Middle frontal gyrus (tissue), 1 donor: ENCODE data around the gene SYNDIG1.
A peak's percentile ranks its signal among the peaks of the same experiment; 100 is the strongest.

Experiments
- DNase-seq: peaks from one replicate; pipeline ENCODE4 v3.0.0-alpha.2; 2015; ENCODE audit warnings: low spot score; ENCODE audit errors: extremely low spot score

The SYNDIG1 gene

DNA sequence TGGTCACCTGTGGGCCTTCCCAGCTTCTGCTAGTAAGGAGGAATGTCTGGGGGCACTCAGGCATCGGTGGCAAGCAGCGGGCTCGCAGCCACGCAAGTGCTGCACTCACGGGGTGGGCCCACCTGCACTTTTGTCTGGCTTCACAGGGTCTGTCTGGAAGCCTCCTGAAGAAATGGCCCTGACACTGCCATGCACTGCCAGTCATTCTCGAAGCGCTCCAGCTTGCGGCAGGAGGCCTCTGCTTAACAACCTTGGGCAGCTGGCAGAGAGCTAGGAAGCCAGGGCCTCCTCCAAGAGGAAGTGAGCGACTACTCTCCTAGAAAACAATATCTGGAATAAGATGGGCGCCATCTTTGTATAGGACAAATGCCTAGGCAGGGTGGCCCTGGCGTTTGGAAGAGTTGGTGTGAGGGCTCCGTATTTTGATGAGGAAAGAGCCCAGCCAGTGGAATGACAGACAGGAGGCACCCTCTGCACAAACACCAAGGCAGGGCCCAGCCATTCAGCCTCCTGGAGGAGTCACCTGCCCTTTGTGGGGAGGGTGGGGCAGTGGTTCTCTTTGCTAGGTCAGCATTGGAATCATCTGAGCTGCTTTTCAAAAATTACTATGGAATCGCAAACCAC is 113.9 kb downstream of the SYNDIG1 start:
- DNase-seq = no peak

- DNase-seq = no peak
Measured at GRCh38 chr20:24584078-24584477, 114.6 kb downstream of the SYNDIG1 start.

- DNase-seq = no peak
Measured at GRCh38 chr20:24584538-24585356, 115.3 kb downstream of the SYNDIG1 start.

- DNase-seq = no peak
Measured at GRCh38 chr20:24585796-24586522, 116.5 kb downstream of the SYNDIG1 start.

DNA sequence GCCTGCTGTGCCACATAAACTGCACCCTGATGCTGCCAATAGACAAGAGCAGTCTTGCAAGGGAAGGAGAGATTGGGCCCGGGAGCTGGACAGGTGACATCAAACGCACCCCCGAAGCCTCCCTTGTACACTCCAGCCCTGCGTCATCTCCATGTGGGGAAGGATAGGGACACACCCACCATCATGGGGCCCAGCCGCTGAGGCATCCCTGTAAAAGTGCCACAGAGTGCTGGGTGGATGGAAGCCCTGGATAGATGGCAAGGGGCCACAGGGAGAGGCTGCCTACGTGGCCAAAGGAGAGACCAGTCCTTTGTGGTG is 117.1 kb downstream of the SYNDIG1 start:
- no peak for DNase-seq

- DNase-seq = peak; percentile 50
Measured at GRCh38 chr20:24587384-24588046, 118.1 kb downstream of the SYNDIG1 start.

GRCh38 chr20:24588047-24588635 is 118.7 kb downstream of the SYNDIG1 start:
- no peak for DNase-seq

DNA sequence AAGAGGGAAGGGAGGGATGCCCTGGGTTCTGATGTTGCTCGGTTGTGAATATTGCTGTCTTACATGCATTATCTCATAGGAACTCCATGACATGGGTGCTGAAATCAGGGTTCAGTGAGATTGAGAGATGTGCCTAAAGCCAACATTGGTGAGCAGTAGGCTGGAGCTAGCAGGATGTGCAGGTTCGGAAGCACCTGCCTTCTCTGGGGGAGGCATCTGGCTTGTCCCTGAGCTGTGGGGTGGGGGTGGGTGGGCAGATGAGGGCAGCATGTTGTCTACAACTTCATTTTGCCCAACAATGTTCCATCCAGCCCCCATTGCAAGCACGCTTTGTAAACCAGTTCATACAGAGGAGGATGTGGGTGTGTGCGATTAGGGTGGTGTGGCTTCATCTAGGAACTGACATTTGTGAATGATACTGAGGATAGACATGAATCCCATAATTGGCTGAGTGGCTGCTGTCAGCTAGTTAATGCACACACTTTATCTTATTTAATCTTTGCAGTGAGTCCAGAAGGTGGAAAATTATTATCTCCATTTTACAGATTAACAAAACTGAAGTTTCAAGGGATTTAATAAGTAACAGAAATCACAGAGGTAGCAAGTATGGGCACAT is 119.4 kb downstream of the SYNDIG1 start:
- DNase-seq = no peak

GRCh38 chr20:24589381-24589780 is 120.0 kb downstream of the SYNDIG1 start:
- DNase-seq = no peak

- no peak for DNase-seq
Measured at GRCh38 chr20:24589815-24590177, 120.4 kb downstream of the SYNDIG1 start.

DNA sequence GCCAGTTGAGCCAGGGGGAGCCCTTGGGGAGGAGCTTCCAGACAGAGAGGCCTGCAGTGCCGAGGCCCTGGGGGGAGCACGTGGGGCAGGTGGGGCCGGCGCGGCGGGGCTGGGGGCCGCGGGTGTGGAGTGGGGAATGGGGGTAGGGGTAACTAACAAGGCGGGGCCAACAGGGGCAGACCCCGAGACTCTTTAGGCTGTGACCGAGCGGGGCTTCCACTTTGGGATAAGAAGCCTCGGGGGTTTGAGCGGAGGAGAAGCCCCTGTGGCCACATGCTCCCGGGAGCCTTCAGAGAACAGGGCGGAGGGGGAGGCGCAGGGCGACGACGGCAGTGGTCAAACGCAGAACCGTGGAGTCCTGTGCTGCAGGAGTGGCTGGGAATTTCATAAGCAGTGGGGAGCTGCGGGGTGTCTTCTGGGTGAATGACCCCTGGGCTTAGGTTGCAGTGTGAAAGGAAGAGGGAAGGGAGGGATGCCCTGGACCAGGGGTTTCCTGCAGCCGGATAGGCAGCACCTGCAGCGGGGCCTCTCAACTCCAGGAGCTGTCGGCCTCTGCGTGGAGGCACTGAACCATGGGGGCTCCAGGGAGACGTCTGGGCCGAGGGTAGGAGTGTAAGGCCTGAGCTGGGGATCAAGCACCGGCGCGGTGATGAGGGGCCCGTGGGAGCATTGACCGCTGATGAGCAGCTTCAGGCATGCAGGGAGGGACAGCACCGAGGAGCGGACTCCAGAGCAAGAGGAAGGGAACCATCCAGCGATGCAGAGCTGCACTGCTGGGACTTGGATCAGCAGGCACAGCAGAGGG is 121.0 kb downstream of the SYNDIG1 start:
- no peak for DNase-seq

DNA sequence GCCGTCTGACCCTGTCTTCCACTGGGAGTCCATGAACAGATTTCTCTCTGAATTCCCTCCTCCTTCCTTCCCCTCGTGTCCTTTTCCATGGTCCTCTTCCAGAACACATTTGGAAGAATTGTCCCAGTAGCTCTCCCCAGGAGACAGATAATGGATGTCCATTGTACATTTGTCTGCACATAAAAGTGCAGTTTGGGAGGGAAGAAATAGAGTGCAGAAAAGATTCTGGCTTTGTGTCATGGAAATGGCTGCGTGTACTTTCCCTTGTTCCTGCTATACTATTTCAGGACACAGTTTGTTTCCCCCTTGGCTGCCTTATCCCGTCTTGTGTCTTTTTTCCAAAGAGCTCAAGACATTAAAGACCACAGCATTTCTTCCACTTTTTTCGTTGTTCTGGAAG is 127.6 kb downstream of the SYNDIG1 start:
- DNase-seq = no peak

GRCh38 chr20:24598346-24598745 is 128.9 kb downstream of the SYNDIG1 start:
- DNase-seq = no peak

GRCh38 chr20:24598996-24599395 is 129.6 kb downstream of the SYNDIG1 start:
- DNase-seq = no peak

DNA sequence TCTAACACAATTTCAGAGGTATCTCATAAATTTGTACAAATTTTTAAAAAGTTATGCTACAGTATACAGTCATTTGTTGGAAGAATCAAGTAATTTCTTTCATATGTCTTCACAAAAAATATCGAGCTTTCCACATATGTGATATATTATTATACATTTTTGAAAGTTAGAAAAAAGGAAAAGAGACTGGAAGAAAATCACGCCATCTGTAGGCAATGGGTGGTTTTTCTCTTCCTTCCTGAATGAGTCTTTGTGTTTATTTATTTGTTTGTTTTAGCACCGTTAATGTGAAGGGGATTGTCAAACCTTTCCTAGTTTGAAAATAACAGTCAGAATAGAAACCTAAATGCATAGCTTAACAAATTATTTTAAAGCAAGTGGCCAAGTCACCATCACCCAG is 130.6 kb downstream of the SYNDIG1 start:
- no peak for DNase-seq

GRCh38 chr20:24603454-24603853 is 134.0 kb downstream of the SYNDIG1 start:
- no peak for DNase-seq

- DNase-seq = no peak
Measured at GRCh38 chr20:24604966-24605665, 135.7 kb downstream of the SYNDIG1 start.

DNA sequence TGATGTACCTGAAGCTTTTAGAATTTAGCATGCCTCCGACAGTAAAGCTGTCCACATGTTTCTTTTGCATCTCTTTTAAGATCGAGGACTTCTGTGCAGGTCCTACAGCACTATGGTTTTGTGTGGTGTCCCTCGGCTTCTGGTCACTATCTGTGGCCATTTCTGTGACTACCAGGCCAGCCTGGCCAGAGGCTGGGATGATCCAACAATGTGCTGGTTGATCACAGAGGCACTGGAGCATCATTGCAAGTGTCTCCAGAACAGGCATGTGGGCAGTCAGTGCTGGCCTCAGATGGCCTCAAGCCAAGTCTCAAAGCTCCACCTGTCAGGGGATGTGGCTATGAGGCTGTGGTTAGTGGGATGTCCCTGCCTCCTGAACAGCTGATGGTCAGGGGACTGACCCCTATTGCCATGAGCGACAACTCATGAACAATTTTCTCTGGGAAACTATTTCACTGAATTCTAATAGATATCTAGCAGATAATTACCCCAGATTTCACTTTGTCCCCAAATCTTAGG is 136.6 kb downstream of the SYNDIG1 start:
- no peak for DNase-seq

- no peak for DNase-seq
Measured at GRCh38 chr20:24607402-24607801, 138.0 kb downstream of the SYNDIG1 start.
